Esophagus squamous epithelium (tissue), 4 donors: ENCODE data around the gene MAPRE2.

ENCODE experiments used
- POLR2A ChIP-seq, 4 donors: fragments of 450-650 bp; IDR thresholded peaks; one replicate each; pipeline ENCODE4 v1.6.1; 2017; ENCODE audit warnings: antibody characterized with exemption in 4 of 4, mild to moderate bottlenecking in 4 of 4, moderate library complexity in 3 of 4
- TF ChIP-seq, protein P1 (sequence below), 6 experiments: fragments of 450-650 bp in 4 of 6; fragments of 200-600 bp in 2 of 6; sonication (generic) in 2 of 6; IDR thresholded peaks; one replicate each; pipeline ENCODE4 v1.5.1; 2016 to 2019; ENCODE audit warnings: antibody characterized with exemption in 6 of 6, mild to moderate bottlenecking in 4 of 6, moderate library complexity in 4 of 6

DNA sequence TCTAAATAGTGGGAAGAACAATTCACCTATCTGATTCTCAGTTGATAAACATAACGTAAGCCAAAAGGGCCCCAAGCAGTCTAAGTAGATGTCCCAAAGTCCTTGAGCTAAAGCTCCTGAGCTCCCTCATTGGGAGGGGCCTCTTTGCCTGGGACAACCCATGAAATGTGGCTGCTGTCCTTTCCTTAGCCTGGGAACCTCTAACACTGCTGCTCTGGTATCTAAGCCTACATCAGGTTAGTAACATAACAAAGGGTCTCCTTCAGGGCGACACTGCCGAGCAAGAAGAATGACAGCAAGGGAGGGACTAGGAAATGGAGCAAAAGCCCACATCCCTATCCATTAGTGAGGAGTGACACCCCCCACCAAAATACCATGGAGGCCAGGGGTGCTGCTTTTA lies 98.3 kb downstream of the MAPRE2 start:
- no peak for TF ChIP-seq POLR2A (IDR thresholded peaks at IDR 0.05)
- TF ChIP-seq, protein P1, sequence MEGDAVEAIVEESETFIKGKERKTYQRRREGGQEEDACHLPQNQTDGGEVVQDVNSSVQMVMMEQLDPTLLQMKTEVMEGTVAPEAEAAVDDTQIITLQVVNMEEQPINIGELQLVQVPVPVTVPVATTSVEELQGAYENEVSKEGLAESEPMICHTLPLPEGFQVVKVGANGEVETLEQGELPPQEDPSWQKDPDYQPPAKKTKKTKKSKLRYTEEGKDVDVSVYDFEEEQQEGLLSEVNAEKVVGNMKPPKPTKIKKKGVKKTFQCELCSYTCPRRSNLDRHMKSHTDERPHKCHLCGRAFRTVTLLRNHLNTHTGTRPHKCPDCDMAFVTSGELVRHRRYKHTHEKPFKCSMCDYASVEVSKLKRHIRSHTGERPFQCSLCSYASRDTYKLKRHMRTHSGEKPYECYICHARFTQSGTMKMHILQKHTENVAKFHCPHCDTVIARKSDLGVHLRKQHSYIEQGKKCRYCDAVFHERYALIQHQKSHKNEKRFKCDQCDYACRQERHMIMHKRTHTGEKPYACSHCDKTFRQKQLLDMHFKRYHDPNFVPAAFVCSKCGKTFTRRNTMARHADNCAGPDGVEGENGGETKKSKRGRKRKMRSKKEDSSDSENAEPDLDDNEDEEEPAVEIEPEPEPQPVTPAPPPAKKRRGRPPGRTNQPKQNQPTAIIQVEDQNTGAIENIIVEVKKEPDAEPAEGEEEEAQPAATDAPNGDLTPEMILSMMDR (IDR thresholded peaks at IDR 0.05): no peak
